ENCODE data around the gene TNFRSF1B. TPM values are rescaled to one million over a fixed set of nuclear protein-coding genes. Genes with fewer than 3 reads are reported as not detected.

TNFRSF1B gene
- polyA plus RNA-seq (2013) = 239 and 247 TPM in 2 replicates

DNA sequence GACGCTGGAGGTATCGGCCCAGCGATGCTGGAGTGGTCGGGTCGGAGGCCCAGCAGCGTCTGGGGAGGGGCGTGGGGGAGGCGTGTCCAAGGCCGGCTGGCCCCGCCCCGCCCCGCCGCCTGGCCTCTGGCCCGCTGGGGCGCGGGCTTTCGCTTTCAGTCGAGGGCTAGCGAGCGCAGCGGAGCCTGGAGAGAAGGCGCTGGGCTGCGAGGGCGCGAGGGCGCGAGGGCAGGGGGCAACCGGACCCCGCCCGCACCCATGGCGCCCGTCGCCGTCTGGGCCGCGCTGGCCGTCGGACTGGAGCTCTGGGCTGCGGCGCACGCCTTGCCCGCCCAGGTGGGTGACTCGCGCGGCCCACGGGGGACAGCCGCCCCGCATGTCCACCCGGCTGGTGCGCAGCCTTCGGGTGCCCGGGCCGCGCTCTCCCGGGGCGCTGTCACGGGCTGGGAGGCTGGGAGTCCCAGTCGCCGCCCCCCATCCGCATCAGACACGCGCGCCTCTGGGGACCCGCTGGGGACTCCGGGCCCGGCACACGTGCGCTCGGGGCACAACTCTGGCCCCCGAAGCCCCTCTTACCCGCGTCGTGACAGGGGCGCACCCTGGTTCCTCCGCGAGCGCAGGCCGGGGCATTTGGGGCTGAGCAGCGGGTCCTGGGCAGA lies at the start of gene TNFRSF1B:
TNFRSF1B (plus strand) TSS at position 158 of the 659 bp plus-strand sequence; CDS start at position 259, 101 bp downstream.
- Histone ChIP-seq H3K36me3 (ENCODE audit: control insufficient read depth in 1 of 2, insufficient read depth in 2 of 2, low read length in 2 of 2) (no peaks in the 10 kb centered on the region), H3K14ac (ENCODE audit: low read length) (peak within 1 kb of the TSS; percentile 5), H2AK5ac (ENCODE audit: low read length) (peak within 1 kb of the TSS; percentile 28), H4K12ac (ENCODE audit: low read depth, low read length) (peak within 1 kb of the TSS; percentile 40), H3K4me1 (ENCODE audit: control insufficient read depth in 1 of 2, insufficient read depth in 2 of 2, low read length in 2 of 2) (peaks cover 15% of the 10 kb centered on the region in 2 experiments), H3K4me3 (ENCODE audit: low read depth, low read length) (peak within 1 kb of the TSS; percentile 50), H2BK120ac (ENCODE audit: insufficient read depth, low read length, poor library complexity) (peak within 1 kb of the TSS; percentile 10), H3K27me3 (ENCODE audit: insufficient read depth, low read length) (peaks cover 5% of the 10 kb centered on the region), H3K27ac (ENCODE audit: low read depth, low read length) (no peak within 1 kb of the TSS), H3K4me2 (ENCODE audit: low read length) (peak within 1 kb of the TSS; percentile 59), H3K9ac (ENCODE audit: low read length) (no peak within 1 kb of the TSS), H4K91ac (ENCODE audit: low read depth, low read length) (peak within 1 kb of the TSS; percentile 46), H3K9me3 (ENCODE audit: insufficient read depth, low read depth, low read length) (no peaks in the 10 kb centered on the region), H2BK12ac (ENCODE audit: low read length) (no peak within 1 kb of the TSS), H4K8ac (ENCODE audit: low read depth, low read length) (peak within 1 kb of the TSS; percentile 33), H2AFZ (ENCODE audit: insufficient read depth, low read length, poor library complexity) (peak within 1 kb of the TSS; percentile 1), H2BK5ac (ENCODE audit: low read depth, low read length, poor library complexity) (peak within 1 kb of the TSS; percentile 9), H3K18ac (ENCODE audit: low read length) (peak within 1 kb of the TSS; percentile 39), H3K23ac (ENCODE audit: low read length) (no peak within 1 kb of the TSS), H3K79me1 (ENCODE audit: low read length) (peaks cover 21% of the 10 kb centered on the region), H3K4ac (ENCODE audit: low read depth, low read length) (no peak within 1 kb of the TSS), H3K79me2 (ENCODE audit: control insufficient read depth, insufficient read depth, low read length, poor library complexity) (no peaks in the 10 kb centered on the region)
- peak in 1 of 2 donors; percentile 50 for DNase-seq
- no CpG with 5 or more reads among the region's 79 CpGs for WGBS (ENCODE audit: extremely low coverage, insufficient coverage, insufficient read length)

DNA sequence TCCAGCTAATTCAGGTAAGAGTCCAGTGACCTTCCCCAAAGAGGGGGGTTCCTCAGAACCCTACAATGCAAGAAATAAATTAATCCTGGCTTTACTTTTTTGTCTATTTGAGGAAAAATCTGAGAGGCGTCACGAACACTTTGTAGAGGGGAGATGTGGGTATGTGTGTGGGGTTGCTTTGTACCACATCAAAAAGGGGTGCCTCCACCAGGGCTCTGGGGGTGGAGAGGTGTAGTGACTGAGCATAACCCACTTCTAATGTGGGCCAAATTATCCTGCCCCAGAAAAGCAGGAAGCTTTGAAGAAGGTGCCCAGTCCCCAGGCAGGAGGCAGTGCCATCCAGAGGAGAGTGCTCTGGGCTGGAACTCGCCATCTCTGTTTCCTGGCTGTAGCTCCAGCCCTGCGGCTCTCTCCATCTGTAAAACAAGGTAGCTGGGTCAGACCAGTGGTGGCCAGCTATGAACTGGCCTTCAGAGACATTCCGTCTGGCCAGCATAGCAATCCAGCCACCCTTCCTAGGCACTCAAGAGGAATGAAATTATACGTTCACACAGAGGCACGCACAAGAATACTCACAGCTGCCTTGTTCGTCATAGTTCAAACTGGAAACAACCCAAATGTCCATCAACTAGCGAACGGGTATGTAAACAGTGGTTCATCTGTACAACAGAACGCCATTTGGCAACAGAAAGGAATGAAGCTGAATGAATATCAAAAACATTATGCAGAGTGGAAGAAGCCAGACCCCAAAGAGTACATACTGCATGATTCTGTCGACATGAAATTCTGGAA lies 45.4 kb upstream of the TNFRSF1B start:
- no peak overlapping the region for H3K4ac ChIP-seq (ENCODE audit: low read depth, low read length)

DNA sequence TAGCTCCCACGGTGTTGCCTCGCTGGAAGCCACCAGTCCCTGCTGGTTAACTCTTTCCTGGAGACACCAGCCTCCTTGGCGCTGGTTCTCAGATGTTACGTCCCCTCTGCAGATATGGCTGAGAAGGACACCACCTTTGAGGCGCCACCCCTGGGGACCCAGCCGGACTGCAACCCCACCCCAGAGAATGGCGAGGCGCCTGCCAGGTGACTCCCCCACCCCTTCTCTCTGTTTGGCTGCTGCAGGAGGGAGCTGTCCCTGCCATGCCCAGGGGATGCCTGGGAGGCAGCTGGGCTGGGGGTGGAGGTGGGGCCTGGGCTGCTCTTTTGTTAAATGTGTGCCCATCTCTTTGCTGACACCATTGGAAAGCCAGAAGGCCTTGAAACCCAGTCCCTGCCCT lies 43.6 kb upstream of the TNFRSF1B start:
- no peaks in the 10 kb centered on the region for H3K27me3 ChIP-seq (ENCODE audit: insufficient read depth, low read length)
- no peaks in the 10 kb centered on the region for H3K9me3 ChIP-seq (ENCODE audit: insufficient read depth, low read depth, low read length)
- no peak overlapping the region for H2AFZ ChIP-seq (ENCODE audit: insufficient read depth, low read length, poor library complexity)
- H3K23ac ChIP-seq (ENCODE audit: low read length) = no peak overlapping the region
- WGBS (ENCODE audit: extremely low coverage, insufficient coverage, insufficient read length) = no CpG with 5 or more reads among the region's 8 CpGs
- no peak overlapping the region for H3K4ac ChIP-seq (ENCODE audit: low read depth, low read length)
- no peak overlapping the region for H3K14ac ChIP-seq (ENCODE audit: low read length)
- no peaks in the 10 kb centered on the region for H3K4me1 ChIP-seq (ENCODE audit: control insufficient read depth in 1 of 2, insufficient read depth in 2 of 2, low read length in 2 of 2)
- no peaks in the 10 kb centered on the region for H3K79me2 ChIP-seq (ENCODE audit: control insufficient read depth, insufficient read depth, low read length, poor library complexity)
- H3K4me2 ChIP-seq (ENCODE audit: low read length) = no peak overlapping the region
- H2BK120ac ChIP-seq (ENCODE audit: insufficient read depth, low read length, poor library complexity) = no peak overlapping the region
- no peak overlapping the region for H3K18ac ChIP-seq (ENCODE audit: low read length)
- H2AK5ac ChIP-seq (ENCODE audit: low read length) = no peak overlapping the region
- peaks cover 7% of the 10 kb centered on the region for H3K79me1 ChIP-seq (ENCODE audit: low read length)
- H3K27ac ChIP-seq (ENCODE audit: low read depth, low read length) = no peak overlapping the region
- no peak overlapping the region for H2BK12ac ChIP-seq (ENCODE audit: low read length)
- H2BK5ac ChIP-seq (ENCODE audit: low read depth, low read length, poor library complexity) = no peak overlapping the region
- H4K91ac ChIP-seq (ENCODE audit: low read depth, low read length) = no peak overlapping the region
- no peak overlapping the region for H3K4me3 ChIP-seq (ENCODE audit: low read depth, low read length)
- no peak overlapping the region for H4K12ac ChIP-seq (ENCODE audit: low read depth, low read length)
- no peak for DNase-seq
- no peak overlapping the region for H4K8ac ChIP-seq (ENCODE audit: low read depth, low read length)
- no peaks in the 10 kb centered on the region for H3K36me3 ChIP-seq (ENCODE audit: control insufficient read depth in 1 of 2, insufficient read depth in 2 of 2, low read length in 2 of 2)
- H3K9ac ChIP-seq (ENCODE audit: low read length) = no peak overlapping the region

More for the DNA sequence above, 45.4 kb upstream of the TNFRSF1B start:
- no peak overlapping the region for H4K91ac ChIP-seq (ENCODE audit: low read depth, low read length)
- no peak overlapping the region for H2BK5ac ChIP-seq (ENCODE audit: low read depth, low read length, poor library complexity)
- no peak overlapping the region for H3K4me3 ChIP-seq (ENCODE audit: low read depth, low read length)
- no peak overlapping the region for H4K12ac ChIP-seq (ENCODE audit: low read depth, low read length)
- H3K79me1 ChIP-seq (ENCODE audit: low read length) = peaks cover 2% of the 10 kb centered on the region
- no peaks in the 10 kb centered on the region for H3K27me3 ChIP-seq (ENCODE audit: insufficient read depth, low read length)
- no peak overlapping the region for H4K8ac ChIP-seq (ENCODE audit: low read depth, low read length)
- no peak overlapping the region for H2AFZ ChIP-seq (ENCODE audit: insufficient read depth, low read length, poor library complexity)
- H3K9ac ChIP-seq (ENCODE audit: low read length) = no peak overlapping the region
- H3K27ac ChIP-seq (ENCODE audit: low read depth, low read length) = no peak overlapping the region
- no peak overlapping the region for H2BK12ac ChIP-seq (ENCODE audit: low read length)
- no peak overlapping the region for H2AK5ac ChIP-seq (ENCODE audit: low read length)
- no peak overlapping the region for H3K23ac ChIP-seq (ENCODE audit: low read length)
- no peak overlapping the region for H3K14ac ChIP-seq (ENCODE audit: low read length)
- no peak overlapping the region for H2BK120ac ChIP-seq (ENCODE audit: insufficient read depth, low read length, poor library complexity)
- H3K79me2 ChIP-seq (ENCODE audit: control insufficient read depth, insufficient read depth, low read length, poor library complexity) = no peaks in the 10 kb centered on the region
- H3K4me1 ChIP-seq (ENCODE audit: control insufficient read depth in 1 of 2, insufficient read depth in 2 of 2, low read length in 2 of 2) = no peaks in the 10 kb centered on the region
- H3K36me3 ChIP-seq (ENCODE audit: control insufficient read depth in 1 of 2, insufficient read depth in 2 of 2, low read length in 2 of 2) = no peaks in the 10 kb centered on the region
- peak; percentile 57 to 60 for DNase-seq
- WGBS (ENCODE audit: extremely low coverage, insufficient coverage, insufficient read length) = no CpG with 5 or more reads among the region's 12 CpGs
- no peak overlapping the region for H3K18ac ChIP-seq (ENCODE audit: low read length)
- H3K4me2 ChIP-seq (ENCODE audit: low read length) = no peak overlapping the region
- H3K9me3 ChIP-seq (ENCODE audit: insufficient read depth, low read depth, low read length) = no peaks in the 10 kb centered on the region

DNA sequence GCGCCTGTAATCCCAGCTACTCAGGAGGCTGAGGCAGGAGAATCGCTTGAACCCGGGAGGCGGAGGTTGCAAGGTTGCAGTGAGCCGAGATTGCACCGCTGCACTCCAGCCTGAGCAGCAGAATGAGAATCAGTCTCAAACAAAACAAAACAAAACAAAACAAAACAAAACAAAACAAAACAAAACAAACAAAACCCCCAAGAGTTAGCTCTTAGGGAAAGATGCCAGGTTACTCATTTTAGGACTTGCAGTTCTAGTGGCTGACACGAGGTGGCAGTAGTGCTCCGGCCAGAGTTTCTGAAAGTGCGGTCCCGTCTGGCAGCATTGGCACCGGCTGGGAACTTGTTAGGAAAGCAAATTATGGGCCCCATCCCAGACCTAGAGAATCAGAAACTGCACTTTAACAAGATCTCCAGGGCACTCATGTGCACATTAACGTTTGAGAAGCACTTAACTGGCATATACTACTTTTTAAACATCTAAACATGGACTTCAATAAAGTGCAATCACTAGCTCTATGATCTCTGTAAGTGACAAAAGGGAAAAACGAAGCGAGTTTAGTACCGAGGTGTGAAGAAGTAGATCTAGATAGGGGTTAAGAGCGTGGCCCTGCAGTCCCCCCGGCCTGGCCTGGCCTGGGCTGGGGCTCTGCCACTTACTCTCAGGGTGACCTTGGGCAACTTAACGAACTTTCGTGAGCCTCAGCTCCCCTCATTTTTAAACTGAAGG lies 41.9 kb upstream of the TNFRSF1B start:
- H3K9ac ChIP-seq (ENCODE audit: low read length) = no peak overlapping the region
- no peaks in the 10 kb centered on the region for H3K9me3 ChIP-seq (ENCODE audit: insufficient read depth, low read depth, low read length)
- peak overlapping the region; percentile 63 for H2AK5ac ChIP-seq (ENCODE audit: low read length)
- H2BK5ac ChIP-seq (ENCODE audit: low read depth, low read length, poor library complexity) = no peak overlapping the region
- H3K27me3 ChIP-seq (ENCODE audit: insufficient read depth, low read length) = no peaks in the 10 kb centered on the region
- peaks cover 7% of the 10 kb centered on the region for H3K79me1 ChIP-seq (ENCODE audit: low read length)
- H3K36me3 ChIP-seq (ENCODE audit: control insufficient read depth in 1 of 2, insufficient read depth in 2 of 2, low read length in 2 of 2) = no peaks in the 10 kb centered on the region
- peak overlapping the region; percentile 4 for H4K91ac ChIP-seq (ENCODE audit: low read depth, low read length)
- no peak overlapping the region for H3K4me3 ChIP-seq (ENCODE audit: low read depth, low read length)
- H3K23ac ChIP-seq (ENCODE audit: low read length) = no peak overlapping the region
- no peaks in the 10 kb centered on the region for H3K4me1 ChIP-seq (ENCODE audit: control insufficient read depth in 1 of 2, insufficient read depth in 2 of 2, low read length in 2 of 2)
- peak; percentile 72 to 92 for DNase-seq
- H2AFZ ChIP-seq (ENCODE audit: insufficient read depth, low read length, poor library complexity) = no peak overlapping the region
- no peak overlapping the region for H4K8ac ChIP-seq (ENCODE audit: low read depth, low read length)
- H2BK120ac ChIP-seq (ENCODE audit: insufficient read depth, low read length, poor library complexity) = peak overlapping the region; percentile 20
- WGBS (ENCODE audit: extremely low coverage, insufficient coverage, insufficient read length) = no CpG with 5 or more reads among the region's 19 CpGs
- H3K79me2 ChIP-seq (ENCODE audit: control insufficient read depth, insufficient read depth, low read length, poor library complexity) = no peaks in the 10 kb centered on the region
- peak overlapping the region; percentile 13 for H2BK12ac ChIP-seq (ENCODE audit: low read length)
- no peak overlapping the region for H4K12ac ChIP-seq (ENCODE audit: low read depth, low read length)
- H3K18ac ChIP-seq (ENCODE audit: low read length) = no peak overlapping the region
- no peak overlapping the region for H3K4ac ChIP-seq (ENCODE audit: low read depth, low read length)
- no peak overlapping the region for H3K27ac ChIP-seq (ENCODE audit: low read depth, low read length)
- H3K4me2 ChIP-seq (ENCODE audit: low read length) = no peak overlapping the region
- H3K14ac ChIP-seq (ENCODE audit: low read length) = peak overlapping the region; percentile 28
